ENCODE measurements around the gene MATN1.

Gene MATN1

GRCh38 chr1:30680879-30681278, 42.5 kb downstream of the MATN1 start:
- H3K9me3 Mint-ChIP-seq = peaks cover 0 to 10% of the 10 kb centered on the region in 2 donors
- no peak for DNase-seq
- H3K4me1 Mint-ChIP-seq = peaks cover 8 to 9% of the 10 kb centered on the region in 2 donors
- H3K27me3 Mint-ChIP-seq = peaks cover 59 to 69% of the 10 kb centered on the region in 2 donors
- ATAC-seq (replicated peaks) = no peak
- no peak overlapping the region for H3K4me3 Mint-ChIP-seq
- H3K27ac Mint-ChIP-seq = no peak overlapping the region
- peaks cover 0 to 2% of the 10 kb centered on the region in 2 donors for H3K36me3 Mint-ChIP-seq

GRCh38 chr1:30680429-30680828, 43.0 kb downstream of the MATN1 start:
- H3K36me3 Mint-ChIP-seq = peaks cover 0 to 2% of the 10 kb centered on the region in 2 donors
- no peak overlapping the region for H3K4me3 Mint-ChIP-seq
- H3K27me3 Mint-ChIP-seq = peaks cover 55 to 69% of the 10 kb centered on the region in 2 donors
- H3K9me3 Mint-ChIP-seq = peaks cover 0 to 12% of the 10 kb centered on the region in 2 donors
- DNase-seq (no peak), ATAC-seq (replicated peaks) (no peak)
- H3K4me1 Mint-ChIP-seq = peaks cover 5 to 8% of the 10 kb centered on the region in 2 donors
- H3K27ac Mint-ChIP-seq = no peak overlapping the region

- DNase-seq (no peak), ATAC-seq (replicated peaks) (no peak)
- Mint-ChIP-seq H3K27me3 (peaks cover 50 to 69% of the 10 kb centered on the region in 2 donors), H3K9me3 (peaks cover 0 to 12% of the 10 kb centered on the region in 2 donors), H3K4me3 (no peak overlapping the region), H3K36me3 (peaks cover 0 to 2% of the 10 kb centered on the region in 2 donors), H3K4me1 (peaks cover 4 to 7% of the 10 kb centered on the region in 2 donors), H3K27ac (no peak overlapping the region)
Measured at GRCh38 chr1:30679976-30680305, 43.4 kb downstream of the MATN1 start.

GRCh38 chr1:30679201-30679975, 44.0 kb downstream of the MATN1 start:
- ATAC-seq (replicated peaks) = no peak
- H3K27ac Mint-ChIP-seq = no peak overlapping the region
- peaks cover 0 to 2% of the 10 kb centered on the region in 2 donors for H3K36me3 Mint-ChIP-seq
- H3K4me1 Mint-ChIP-seq = peaks cover 2 to 3% of the 10 kb centered on the region in 2 donors
- peaks cover 0 to 12% of the 10 kb centered on the region in 2 donors for H3K9me3 Mint-ChIP-seq
- no peak for DNase-seq
- H3K4me3 Mint-ChIP-seq = no peak overlapping the region
- H3K27me3 Mint-ChIP-seq = peaks cover 44 to 64% of the 10 kb centered on the region in 2 donors

- Mint-ChIP-seq H3K4me1 (no peaks in the 10 kb centered on the region), H3K4me3 (no peak overlapping the region), H3K9me3 (peaks cover 6 to 16% of the 10 kb centered on the region in 2 donors), H3K27me3 (peaks cover 37 to 62% of the 10 kb centered on the region in 2 donors), H3K36me3 (peaks cover 4 to 6% of the 10 kb centered on the region in 2 donors), H3K27ac (no peak overlapping the region)
- DNase-seq (no peak), ATAC-seq (replicated peaks) (no peak)
Measured at GRCh38 chr1:30678209-30678608, 45.2 kb downstream of the MATN1 start.

- peaks cover 34 to 58% of the 10 kb centered on the region in 2 donors for H3K27me3 Mint-ChIP-seq
- H3K36me3 Mint-ChIP-seq = peaks cover 4 to 6% of the 10 kb centered on the region in 2 donors
- no peak overlapping the region for H3K27ac Mint-ChIP-seq
- ATAC-seq (replicated peaks) (no peak), DNase-seq (no peak)
- H3K9me3 Mint-ChIP-seq = peaks cover 6 to 16% of the 10 kb centered on the region in 2 donors
- H3K4me1 Mint-ChIP-seq = no peaks in the 10 kb centered on the region
- H3K4me3 Mint-ChIP-seq = no peak overlapping the region
Measured at GRCh38 chr1:30677471-30677870, 45.9 kb downstream of the MATN1 start.

- DNase-seq (no peak), ATAC-seq (replicated peaks) (no peak)
- no peaks in the 10 kb centered on the region for H3K4me1 Mint-ChIP-seq
- no peak overlapping the region for H3K4me3 Mint-ChIP-seq
- no peak overlapping the region for H3K27ac Mint-ChIP-seq
- peaks cover 6 to 18% of the 10 kb centered on the region in 2 donors for H3K9me3 Mint-ChIP-seq
- H3K27me3 Mint-ChIP-seq = peaks cover 31 to 57% of the 10 kb centered on the region in 2 donors
- H3K36me3 Mint-ChIP-seq = peaks cover 4 to 6% of the 10 kb centered on the region in 2 donors
Measured at GRCh38 chr1:30675761-30676160, 47.6 kb downstream of the MATN1 start.

- Mint-ChIP-seq H3K4me3 (no peak overlapping the region), H3K4me1 (no peaks in the 10 kb centered on the region), H3K36me3 (peaks cover 4 to 6% of the 10 kb centered on the region in 2 donors), H3K27ac (no peak overlapping the region), H3K9me3 (peaks cover 6 to 16% of the 10 kb centered on the region in 2 donors), H3K27me3 (peaks cover 31 to 57% of the 10 kb centered on the region in 2 donors)
- ATAC-seq (replicated peaks) (no peak), DNase-seq (no peak)
Measured at GRCh38 chr1:30675289-30675688, 48.1 kb downstream of the MATN1 start.

- Mint-ChIP-seq H3K4me3 (no peak overlapping the region), H3K27me3 (peaks cover 34 to 53% of the 10 kb centered on the region in 2 donors), H3K4me1 (no peaks in the 10 kb centered on the region), H3K36me3 (peaks cover 3 to 4% of the 10 kb centered on the region in 2 donors), H3K27ac (no peak overlapping the region), H3K9me3 (peaks cover 6 to 7% of the 10 kb centered on the region in 2 donors)
- DNase-seq = no peak
- ATAC-seq (replicated peaks) = no peak
Measured at GRCh38 chr1:30673395-30673794, 50.0 kb downstream of the MATN1 start.

GRCh38 chr1:30672661-30673060, 50.7 kb downstream of the MATN1 start:
- Mint-ChIP-seq H3K9me3 (peaks cover 6 to 7% of the 10 kb centered on the region in 2 donors), H3K27ac (no peak overlapping the region), H3K4me3 (no peak overlapping the region), H3K27me3 (peaks cover 30 to 48% of the 10 kb centered on the region in 2 donors), H3K36me3 (peaks cover 3 to 4% of the 10 kb centered on the region in 2 donors), H3K4me1 (no peaks in the 10 kb centered on the region)
- DNase-seq = no peak
- no peak for ATAC-seq (replicated peaks)

- Mint-ChIP-seq H3K36me3 (peaks cover 3 to 4% of the 10 kb centered on the region in 2 donors), H3K9me3 (peaks cover 6% of the 10 kb centered on the region in 2 donors), H3K4me1 (no peaks in the 10 kb centered on the region), H3K27me3 (peaks cover 24 to 34% of the 10 kb centered on the region in 2 donors), H3K27ac (no peak overlapping the region), H3K4me3 (no peak overlapping the region)
- ATAC-seq (replicated peaks) (no peak), DNase-seq (no peak)
Measured at GRCh38 chr1:30670240-30671060, 52.9 kb downstream of the MATN1 start.

GRCh38 chr1:30668546-30669327, 54.6 kb downstream of the MATN1 start:
- H3K9me3 Mint-ChIP-seq = peaks cover 3 to 4% of the 10 kb centered on the region in 2 donors
- no peak overlapping the region for H3K4me3 Mint-ChIP-seq
- no peak overlapping the region for H3K27ac Mint-ChIP-seq
- DNase-seq (no peak), ATAC-seq (replicated peaks) (no peak)
- H3K4me1 Mint-ChIP-seq = no peaks in the 10 kb centered on the region
- H3K36me3 Mint-ChIP-seq = peaks cover 2% of the 10 kb centered on the region in 2 donors
- peaks cover 22% of the 10 kb centered on the region in 2 donors for H3K27me3 Mint-ChIP-seq

- Mint-ChIP-seq H3K4me3 (no peak overlapping the region), H3K9me3 (peaks cover 0 to 2% of the 10 kb centered on the region in 2 donors), H3K27ac (no peak overlapping the region), H3K27me3 (peaks cover 18 to 21% of the 10 kb centered on the region in 2 donors), H3K4me1 (no peaks in the 10 kb centered on the region), H3K36me3 (no peaks in the 10 kb centered on the region)
- DNase-seq (no peak), ATAC-seq (replicated peaks) (no peak)
Measured at GRCh38 chr1:30668024-30668423, 55.4 kb downstream of the MATN1 start.

GRCh38 chr1:30666756-30667273, 56.6 kb downstream of the MATN1 start:
- DNase-seq = no peak
- Mint-ChIP-seq H3K27me3 (peaks cover 9 to 17% of the 10 kb centered on the region in 2 donors), H3K36me3 (no peaks in the 10 kb centered on the region), H3K9me3 (no peaks in the 10 kb centered on the region), H3K4me3 (no peak overlapping the region), H3K27ac (no peak overlapping the region), H3K4me1 (no peaks in the 10 kb centered on the region)
- no peak for ATAC-seq (replicated peaks)
